NT2/D1 (cell line): Measurements from ENCODE around the gene NOL4L.

Experiments used
- DNase-seq: peaks from one replicate; pipeline ENCODE4 v3.0.0-alpha.2; 2011; ENCODE audit warnings: low read depth, low spot score
- H3K27me3 ChIP-seq: 2 replicates; pipeline ENCODE4 v1.6.0; 2011; ENCODE audit warnings: mild to moderate bottlenecking; ENCODE audit not compliant: insufficient read length, insufficient read depth
- H3K36me3 ChIP-seq: 2 replicates; pipeline ENCODE4 v1.6.1; 2011; ENCODE audit warnings: mild to moderate bottlenecking, low read length, mixed read lengths; ENCODE audit not compliant: insufficient read depth, insufficient read length
- H3K4me1 ChIP-seq: 2 replicates; pipeline ENCODE4 v1.5.1; 2011; ENCODE audit not compliant: insufficient read depth, insufficient read length
- H3K4me3 ChIP-seq: 2 replicates; pipeline ENCODE4 v1.5.1; 2011; ENCODE audit warnings: low read depth; ENCODE audit not compliant: insufficient read length
- H3K9ac ChIP-seq: 2 replicates; pipeline ENCODE4 v1.6.0; 2011; ENCODE audit warnings: low read depth; ENCODE audit not compliant: insufficient read length
- H3K9me3 ChIP-seq: 2 replicates; pipeline ENCODE4 v1.5.1; 2011; ENCODE audit warnings: mild to moderate bottlenecking, low read length; ENCODE audit not compliant: insufficient read depth
- SUZ12 ChIP-seq: IDR thresholded peaks from 2 replicates; pipeline ENCODE4 v1.6.1; 2011; ENCODE audit not compliant: insufficient read length, insufficient read depth; ENCODE audit errors: extremely low read depth
- YY1 ChIP-seq: IDR thresholded peaks from 2 replicates; pipeline ENCODE4 v1.6.1; 2011; ENCODE audit not compliant: insufficient read length, insufficient read depth
- ZNF274 ChIP-seq: IDR thresholded peaks from 2 replicates; pipeline ENCODE4 v1.6.1; 2011; ENCODE audit warnings: mild to moderate bottlenecking, low read depth, low read length

Gene NOL4L

DNA sequence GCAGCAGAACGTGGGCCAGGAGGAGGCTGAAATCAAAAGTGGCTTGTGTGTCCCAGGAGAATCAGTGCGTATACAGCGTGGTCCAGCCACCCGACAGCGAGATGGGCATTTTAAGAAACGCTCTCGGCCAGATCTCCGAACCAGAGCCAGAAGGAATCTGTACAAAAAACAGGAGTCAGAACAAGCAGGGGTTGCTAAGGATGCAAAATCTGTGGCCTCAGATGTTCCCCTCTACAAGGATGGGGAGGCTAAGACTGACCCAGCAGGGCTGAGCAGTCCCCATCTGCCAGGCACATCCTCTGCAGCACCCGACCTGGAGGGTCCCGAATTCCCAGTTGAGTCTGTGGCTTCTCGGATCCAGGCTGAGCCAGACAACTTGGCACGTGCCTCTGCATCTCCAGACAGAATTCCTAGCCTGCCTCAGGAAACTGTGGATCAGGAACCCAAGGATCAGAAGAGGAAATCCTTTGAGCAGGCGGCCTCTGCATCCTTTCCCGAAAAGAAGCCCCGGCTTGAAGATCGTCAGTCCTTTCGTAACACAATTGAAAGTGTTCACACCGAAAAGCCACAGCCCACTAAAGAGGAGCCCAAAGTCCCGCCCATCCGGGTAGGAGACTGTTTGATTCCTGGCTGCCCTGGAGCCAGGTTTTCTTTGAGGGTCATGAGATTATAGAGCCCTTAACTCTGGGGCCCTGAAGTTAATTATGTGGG, 151.7 kb downstream of the NOL4L start:
- no peaks in the 10 kb centered on the region for H3K9me3 ChIP-seq
- H3K4me1 ChIP-seq, result no peaks in the 10 kb centered on the region
- no peaks in the 10 kb centered on the region for H3K27me3 ChIP-seq
- no peak overlapping the region for H3K9ac ChIP-seq
- no peak for DNase-seq
- TF ChIP-seq SUZ12, result no peak
- TF ChIP-seq YY1, result no peak
- no peak for TF ChIP-seq ZNF274
- peaks cover 99% of the 10 kb centered on the region for H3K36me3 ChIP-seq
- no peak overlapping the region for H3K4me3 ChIP-seq

DNA sequence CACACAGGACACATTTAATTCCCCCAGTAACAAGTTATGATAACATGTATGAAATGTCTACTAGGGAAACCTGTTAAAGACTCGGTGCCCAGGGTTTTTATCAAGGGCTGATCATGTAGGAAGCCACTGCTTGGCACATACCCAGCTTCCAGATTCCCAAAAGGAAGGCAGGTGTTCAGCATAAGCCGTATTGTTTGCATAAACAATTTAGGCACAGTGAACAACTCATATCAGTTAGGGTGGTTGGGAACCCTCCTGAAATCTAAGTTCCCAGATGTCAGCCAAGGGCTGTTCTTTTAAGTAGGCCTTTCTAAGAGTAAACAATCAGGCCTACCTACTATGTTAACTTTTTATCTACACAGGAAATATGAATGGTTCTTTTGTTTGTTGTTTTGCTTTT, 152.9 kb downstream of the NOL4L start:
- no peaks in the 10 kb centered on the region for H3K4me1 ChIP-seq
- no peak for TF ChIP-seq SUZ12
- no peak for DNase-seq
- H3K9ac ChIP-seq, result no peak overlapping the region
- peaks cover 97% of the 10 kb centered on the region for H3K36me3 ChIP-seq
- no peaks in the 10 kb centered on the region for H3K27me3 ChIP-seq
- H3K9me3 ChIP-seq, result no peaks in the 10 kb centered on the region
- H3K4me3 ChIP-seq, result no peak overlapping the region

DNA sequence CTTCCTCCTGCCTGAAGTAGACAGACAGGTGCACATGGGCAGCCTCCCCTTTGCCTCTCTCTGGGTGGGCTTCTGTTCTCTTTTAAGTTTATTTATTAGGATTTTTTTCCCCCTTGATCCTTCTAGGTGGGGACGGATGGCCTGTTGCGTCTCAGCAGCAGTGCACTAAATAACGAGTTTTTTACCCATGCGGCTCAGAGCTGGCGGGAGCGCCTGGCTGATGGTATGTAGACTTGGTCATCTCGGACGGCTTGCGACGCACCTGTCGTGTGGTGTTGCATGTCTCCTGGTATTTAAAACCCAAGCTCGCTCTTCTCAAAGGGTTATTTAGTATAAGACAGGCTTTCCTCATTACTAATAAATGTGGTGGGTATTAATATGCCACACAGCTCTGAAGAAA, 153.7 kb downstream of the NOL4L start:
- TF ChIP-seq ZNF274, result no peak
- no peak for TF ChIP-seq YY1
- no peak for TF ChIP-seq SUZ12
- Histone ChIP-seq H3K36me3 (peaks cover 89% of the 10 kb centered on the region), H3K4me3 (no peak overlapping the region), H3K4me1 (no peaks in the 10 kb centered on the region), H3K9ac (no peak overlapping the region), H3K27me3 (no peaks in the 10 kb centered on the region), H3K9me3 (no peaks in the 10 kb centered on the region)
- no peak for DNase-seq

DNA sequence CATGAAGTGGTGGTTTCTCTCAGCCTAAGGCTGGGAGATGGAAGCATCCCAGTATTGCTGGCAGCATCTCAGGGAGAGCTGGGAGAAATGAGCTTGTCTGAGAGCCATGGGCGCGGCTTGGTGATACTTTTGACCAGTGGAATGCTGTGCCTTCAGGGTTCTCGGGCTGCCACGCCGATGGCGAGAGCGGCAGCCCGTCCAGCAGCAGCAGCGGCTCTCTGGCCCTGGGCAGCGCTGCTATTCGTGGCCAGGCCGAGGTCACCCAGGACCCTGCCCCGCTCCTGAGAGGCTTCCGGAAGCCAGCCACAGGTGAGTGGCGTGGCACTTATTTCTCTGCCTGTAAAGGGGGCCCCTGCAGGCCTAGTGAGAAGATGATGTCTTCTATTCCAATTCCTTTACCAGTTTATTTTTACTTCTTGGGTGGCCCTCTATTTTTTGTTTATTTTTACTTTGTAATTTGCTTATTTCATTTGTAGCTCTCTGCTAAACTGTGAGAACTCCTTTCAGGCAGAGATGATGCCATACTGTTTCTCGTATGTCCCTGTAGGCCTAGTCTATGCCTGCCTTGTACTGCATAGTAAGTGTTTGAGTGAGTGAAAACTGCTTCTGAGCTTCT, 155.3 kb downstream of the NOL4L start:
- Histone ChIP-seq H3K27me3 (no peaks in the 10 kb centered on the region), H3K9me3 (no peaks in the 10 kb centered on the region), H3K9ac (no peak overlapping the region), H3K4me1 (no peaks in the 10 kb centered on the region), H3K36me3 (peaks cover 73% of the 10 kb centered on the region), H3K4me3 (no peak overlapping the region)
- no peak for DNase-seq
- TF ChIP-seq SUZ12 (no peak), YY1 (no peak), ZNF274 (no peak)

DNA sequence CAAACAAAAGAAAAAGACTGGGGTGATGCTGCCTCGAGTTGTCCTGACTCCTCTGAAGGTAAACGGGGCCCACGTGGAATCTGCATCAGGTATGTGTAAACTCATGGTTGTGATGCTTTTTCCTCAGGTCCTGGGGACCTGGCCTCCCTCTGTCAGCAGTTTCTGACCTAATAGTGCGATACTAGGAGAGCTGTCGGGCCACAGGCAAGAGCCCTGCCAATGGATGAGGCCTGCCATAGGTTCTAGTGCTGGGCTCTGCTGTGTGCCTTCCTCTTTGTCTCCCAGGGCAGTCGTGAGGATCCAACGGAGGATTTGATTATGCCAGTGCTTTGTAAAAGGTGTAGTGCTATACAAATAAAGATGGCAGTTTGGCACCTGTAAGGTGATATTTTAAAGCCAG, 155.8 kb downstream of the NOL4L start:
- no peaks in the 10 kb centered on the region for H3K9me3 ChIP-seq
- no peaks in the 10 kb centered on the region for H3K4me1 ChIP-seq
- H3K4me3 ChIP-seq, result no peak overlapping the region
- DNase-seq, result no peak
- peaks cover 68% of the 10 kb centered on the region for H3K36me3 ChIP-seq
- TF ChIP-seq SUZ12 (no peak), ZNF274 (no peak), YY1 (no peak)
- H3K9ac ChIP-seq, result no peak overlapping the region
- no peaks in the 10 kb centered on the region for H3K27me3 ChIP-seq

DNA sequence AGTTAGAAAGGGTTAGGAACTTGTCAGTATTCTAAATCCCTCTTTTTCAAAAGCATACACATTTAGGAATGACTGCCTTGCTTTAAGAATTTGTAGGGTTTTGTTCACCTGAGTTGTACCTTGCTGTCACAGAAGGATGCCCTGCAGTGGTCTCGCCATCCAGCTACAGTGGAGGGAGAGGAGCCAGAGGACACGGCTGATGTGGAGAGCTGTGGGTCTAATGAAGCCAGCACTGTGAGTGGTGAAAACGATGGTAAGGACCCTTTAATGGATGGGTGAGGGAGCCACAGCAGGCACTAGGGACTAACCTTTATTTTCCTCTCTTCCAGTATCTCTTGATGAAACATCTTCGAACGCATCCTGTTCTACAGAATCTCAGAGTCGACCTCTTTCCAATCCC, 157.1 kb downstream of the NOL4L start:
- Histone ChIP-seq H3K36me3 (peaks cover 54% of the 10 kb centered on the region), H3K4me3 (no peak overlapping the region), H3K9me3 (no peaks in the 10 kb centered on the region), H3K9ac (no peak overlapping the region), H3K27me3 (no peaks in the 10 kb centered on the region), H3K4me1 (no peaks in the 10 kb centered on the region)
- DNase-seq, result no peak
- no peak for TF ChIP-seq ZNF274
- no peak for TF ChIP-seq YY1
- TF ChIP-seq SUZ12, result no peak

DNA sequence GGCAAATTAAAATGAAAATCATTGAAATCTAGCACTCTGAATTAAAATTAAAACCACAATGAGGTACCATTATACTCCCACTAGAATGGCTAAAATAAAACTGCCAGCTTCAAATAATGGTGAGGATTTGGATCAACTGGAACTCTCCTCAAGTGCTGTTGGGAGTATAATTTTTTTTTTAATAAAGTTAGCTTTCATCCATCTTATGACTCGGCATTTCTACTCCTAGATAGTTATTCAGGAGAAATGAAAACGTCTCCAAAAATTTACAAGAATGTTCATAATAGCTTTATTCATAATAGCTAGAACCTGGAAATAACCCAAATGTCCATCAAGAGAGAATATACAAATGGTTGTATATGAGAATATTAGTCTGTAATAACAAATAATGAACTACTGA, 163.8 kb downstream of the NOL4L start:
- Histone ChIP-seq H3K9me3 (no peaks in the 10 kb centered on the region), H3K9ac (no peak overlapping the region), H3K36me3 (no peaks in the 10 kb centered on the region), H3K27me3 (no peaks in the 10 kb centered on the region), H3K4me1 (no peaks in the 10 kb centered on the region), H3K4me3 (no peak overlapping the region)
- TF ChIP-seq YY1, result no peak
- TF ChIP-seq ZNF274, result no peak
- TF ChIP-seq SUZ12, result no peak
- DNase-seq, result no peak
